ENCODE results near the gene NUFIP1. TPM values are rescaled to one million over a fixed set of nuclear protein-coding genes. Genes with fewer than 3 reads are reported as not detected.

The NUFIP1 gene
- total RNA-seq, 2 experiments from 2014 or later, result 11.0 to 12.0 TPM

GRCh38 chr13:44895264-44895952 is 93.9 kb downstream of the NUFIP1 start:
- ChIA-PET CTCF (no interaction called here), POLR2A (no interaction called here)

GRCh38 chr13:44894001-44894770 is 95.1 kb downstream of the NUFIP1 start:
- ChIA-PET POLR2A (no interaction called here), CTCF (no interaction called here)

Other genes with a start within 250 kb of the NUFIP1 start
- 10 to 100 TPM; 30.0 to 31.0 TPM for gene GPALPP1, start 67 bp upstream of the NUFIP1 start, total RNA-seq
- 10 to 100 TPM; 29.2 to 29.4 TPM for gene GTF2F2, start 131.0 kb upstream of the NUFIP1 start, total RNA-seq
- gene KCTD4, start 211.6 kb upstream of the NUFIP1 start, total RNA-seq, result not detected